Mammary epithelial cell (primary cell): ENCODE data around the gene SP100.

Experiments used
- EZH2 ChIP-seq: IDR thresholded peaks from 2 replicates; pipeline ENCODE4 v1.6.1; 2012; ENCODE audit warnings: low read length, inconsistent platforms, borderline replicate concordance
- TF ChIP-seq, protein P1 (sequence below), 2 donors: IDR thresholded peaks in 1 of 2; conservative IDR thresholded peaks in 1 of 2; 2 replicates each; pipeline ENCODE4 v1.5.1; 2011 to 2012; ENCODE audit warnings: inconsistent platforms in 2 of 2, low read length in 2 of 2, mild to moderate bottlenecking in 2 of 2, control low read depth in 1 of 2, low read depth in 1 of 2; ENCODE audit not compliant: insufficient read depth in 1 of 2; ENCODE audit errors: extremely low read depth in 1 of 2

DNA sequence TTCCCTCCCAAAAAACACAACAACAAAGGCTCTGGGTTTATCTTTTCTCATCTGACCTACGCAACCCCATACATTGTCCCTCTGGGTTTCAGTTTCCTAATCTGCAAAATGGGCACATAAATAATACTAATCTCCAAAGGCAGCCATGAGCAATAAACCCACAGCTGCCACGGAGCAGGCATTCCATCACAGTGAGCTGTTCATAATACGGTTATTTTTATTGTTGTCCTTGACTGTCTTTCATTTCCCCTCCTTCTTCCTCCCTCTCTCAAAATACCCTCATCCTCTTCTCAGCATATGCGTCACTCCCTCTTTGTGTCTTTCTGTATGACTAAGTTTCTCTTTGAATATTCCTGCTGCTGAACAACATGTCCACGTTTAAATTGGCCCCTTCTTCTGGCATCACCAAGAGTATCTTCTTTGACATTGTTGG is 166.9 kb downstream of the SP100 start:
- TF ChIP-seq, protein P1, sequence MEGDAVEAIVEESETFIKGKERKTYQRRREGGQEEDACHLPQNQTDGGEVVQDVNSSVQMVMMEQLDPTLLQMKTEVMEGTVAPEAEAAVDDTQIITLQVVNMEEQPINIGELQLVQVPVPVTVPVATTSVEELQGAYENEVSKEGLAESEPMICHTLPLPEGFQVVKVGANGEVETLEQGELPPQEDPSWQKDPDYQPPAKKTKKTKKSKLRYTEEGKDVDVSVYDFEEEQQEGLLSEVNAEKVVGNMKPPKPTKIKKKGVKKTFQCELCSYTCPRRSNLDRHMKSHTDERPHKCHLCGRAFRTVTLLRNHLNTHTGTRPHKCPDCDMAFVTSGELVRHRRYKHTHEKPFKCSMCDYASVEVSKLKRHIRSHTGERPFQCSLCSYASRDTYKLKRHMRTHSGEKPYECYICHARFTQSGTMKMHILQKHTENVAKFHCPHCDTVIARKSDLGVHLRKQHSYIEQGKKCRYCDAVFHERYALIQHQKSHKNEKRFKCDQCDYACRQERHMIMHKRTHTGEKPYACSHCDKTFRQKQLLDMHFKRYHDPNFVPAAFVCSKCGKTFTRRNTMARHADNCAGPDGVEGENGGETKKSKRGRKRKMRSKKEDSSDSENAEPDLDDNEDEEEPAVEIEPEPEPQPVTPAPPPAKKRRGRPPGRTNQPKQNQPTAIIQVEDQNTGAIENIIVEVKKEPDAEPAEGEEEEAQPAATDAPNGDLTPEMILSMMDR (conservative IDR thresholded peaks at IDR 0.05 in 1 of 2, IDR thresholded peaks at IDR 0.05 in 1 of 2; ENCODE audit: extremely low read depth in 1 of 2, insufficient read depth in 1 of 2, low read depth in 1 of 2, low read length in 2 of 2) = no peak
- no peak for TF ChIP-seq EZH2
